Kidney (tissue), 14 donors: ENCODE measurements around the gene NR6A1. TPM values are rescaled to one million over a fixed set of nuclear protein-coding genes. Genes with fewer than 3 reads are reported as not detected.
A peak's percentile ranks its signal among the peaks of the same experiment; 100 is the strongest.

Source experiments
- DNase-seq, 5 donors: peaks; one replicate each; pipeline ENCODE4 v3.0.0-alpha.2; 2013 to 2020
- FAIRE-seq: peaks from 2 replicates; lab custom pipeline; 2012; peaks lifted over from hg19 to GRCh38; lab: Jason Lieb, UNC
- H3K27ac ChIP-seq, 2 donors: one replicate each; pipeline ENCODE4 v1.7.0; 2013; ENCODE audit warnings: low read depth in 2 of 2, low read length in 2 of 2, inconsistent platforms in 1 of 2
- H3K27me3 ChIP-seq: one replicate; pipeline ENCODE4 v1.7.1; 2013; ENCODE audit warnings: low read length, inconsistent platforms; ENCODE audit not compliant: control insufficient read depth, insufficient read depth
- H3K36me3 ChIP-seq, 3 donors: one replicate each; pipeline versions ENCODE4 v1.7.0 to v1.7.1; 2013; ENCODE audit warnings: low read length in 3 of 3, control low read depth in 1 of 3, inconsistent platforms in 1 of 3; ENCODE audit not compliant: insufficient read depth in 3 of 3, control insufficient read depth in 2 of 3
- H3K4me1 ChIP-seq, 3 donors: one replicate each; pipeline versions ENCODE4 v1.7.0 to v1.7.1; 2013; ENCODE audit warnings: low read length in 3 of 3, inconsistent platforms in 1 of 3, low read depth in 1 of 3; ENCODE audit not compliant: control insufficient read depth in 2 of 3, insufficient read depth in 2 of 3
- H3K4me3 ChIP-seq, 3 donors: one replicate each; pipeline versions ENCODE4 v1.7.0 to v1.8.1; 2013; ENCODE audit warnings: low read length in 3 of 3, control low read depth in 1 of 3, inconsistent platforms in 1 of 3
- H3K9ac ChIP-seq, 3 donors: one replicate each; pipeline versions ENCODE4 v1.7.0 to v1.7.1; 2013; ENCODE audit warnings: low read length in 3 of 3, control low read depth in 1 of 3, inconsistent platforms in 1 of 3
- H3K9me3 ChIP-seq, 3 donors: one replicate each; pipeline versions ENCODE4 v1.7.0 to v1.7.1; 2013; ENCODE audit warnings: low read length in 3 of 3, control low read depth in 1 of 3, inconsistent platforms in 1 of 3; ENCODE audit not compliant: control insufficient read depth in 2 of 3, insufficient read depth in 1 of 3
- CTCF ChIP-seq: IDR thresholded peaks from 3 replicates; pipeline ENCODE4 v1.5.1; 2012; ENCODE audit warnings: mild to moderate bottlenecking, moderate library complexity, borderline replicate concordance; ENCODE audit not compliant: insufficient read depth; ENCODE audit errors: extremely low read depth
- intact Hi-C: fragments of 100-400 bp; cut with DNase I; formaldehyde crosslinking; loops from one replicate; pipeline ENCODE4 v1.11.1; 2022
- polyA plus RNA-seq: library from polyadenylated mRNA; stranded (reverse); fragments of 350-450 nt; fragmentation: Illumina TruSeq; extraction: RNeasy Lipid Tissue Mini Kit (QIAGEN cat#74804); gene quantifications from one replicate; pipeline ENCODE4 v1.2.3, GENCODE V29; 2014; ENCODE audit warnings: low read depth, low replicate concordance; ENCODE audit not compliant: insufficient read depth
- total RNA-seq: library from RNA; stranded (reverse); fragmentation: NEBNext Ultra II Directional; extraction: Animal tissue kit (Norgen Biotek cat#: 25700); gene quantifications from one replicate; pipeline ENCODE4 v1.2.1, GENCODE V29; 2021
- donor health status: control.
- donor health status: control.
- donor health status: control.
- donor health status: control.
- donor health status: control.
- donor health status: DM: yes; HTN: yes; CAD: no.
- donor health status: Normal renal cell carcinoma (clear cell type).

Gene NR6A1
- total and polyA plus RNA-seq, 2 donors from 2014 or later, result 1.2 to 3.5 TPM

GRCh38 chr9:124790801-124791505, 19.8 kb upstream of the NR6A1 start:
- no peak overlapping the region for H3K4me3 ChIP-seq
- H3K27ac ChIP-seq, result no peak overlapping the region
- no peak for FAIRE-seq
- H3K36me3 ChIP-seq, result no peaks in the 10 kb centered on the region
- DNase-seq, result no peak
- no peak for TF ChIP-seq CTCF
- H3K4me1 ChIP-seq, result no peaks in the 10 kb centered on the region
- no peak overlapping the region for H3K9ac ChIP-seq
- no peaks in the 10 kb centered on the region for H3K9me3 ChIP-seq
- intact Hi-C loops, result no loop called here
- no peaks in the 10 kb centered on the region for H3K27me3 ChIP-seq

GRCh38 chr9:124790301-124790700, 19.2 kb upstream of the NR6A1 start:
- Histone ChIP-seq H3K9ac (no peak overlapping the region), H3K4me1 (no peaks in the 10 kb centered on the region), H3K27me3 (no peaks in the 10 kb centered on the region), H3K9me3 (no peaks in the 10 kb centered on the region), H3K36me3 (no peaks in the 10 kb centered on the region), H3K4me3 (no peak overlapping the region), H3K27ac (no peak overlapping the region)
- FAIRE-seq, result no peak
- intact Hi-C loops, result no loop called here
- TF ChIP-seq CTCF, result no peak
- peak in 1 of 5 donors; percentile 28 for DNase-seq

- Histone ChIP-seq H3K36me3 (no peaks in the 10 kb centered on the region), H3K27me3 (no peaks in the 10 kb centered on the region), H3K4me3 (no peak overlapping the region), H3K9ac (no peak overlapping the region), H3K9me3 (no peaks in the 10 kb centered on the region), H3K27ac (no peak overlapping the region), H3K4me1 (no peaks in the 10 kb centered on the region)
- FAIRE-seq (no peak), DNase-seq (peak in 2 of 5 donors; percentile 6 to 22)
- intact Hi-C loops, result no loop called here
- TF ChIP-seq CTCF, result no peak
Measured at GRCh38 chr9:124789531-124789930, 18.4 kb upstream of the NR6A1 start.
